Epithelial cell of proximal tubule (primary cell): Measurements from ENCODE around the gene SCYL2. TPM values are rescaled to one million over a fixed set of nuclear protein-coding genes. Genes with fewer than 3 reads are reported as not detected.

ENCODE experiments used
- DNase-seq: peaks from one replicate; pipeline ENCODE4 v3.0.0-alpha.2; 2011; ENCODE audit warnings: low read depth
- H3K4me3 ChIP-seq: 2 replicates; pipeline ENCODE4 v1.5.1; 2011; ENCODE audit warnings: low read depth, mild to moderate bottlenecking, low read length
- CTCF ChIP-seq: conservative IDR thresholded peaks from 2 replicates; pipeline ENCODE4 v1.5.1; 2012; ENCODE audit warnings: low read depth, mild to moderate bottlenecking, low read length
- total RNA-seq: library from RNA; depleted of rRNA; stranded (reverse); fragments of >200 nt; gene quantifications from 2 replicates; pipeline ENCODE4 v1.2.3, GENCODE V29; 2015

Gene SCYL2
- total RNA-seq, 1 donor from 2014 or later, result 24.6 TPM

DNA sequence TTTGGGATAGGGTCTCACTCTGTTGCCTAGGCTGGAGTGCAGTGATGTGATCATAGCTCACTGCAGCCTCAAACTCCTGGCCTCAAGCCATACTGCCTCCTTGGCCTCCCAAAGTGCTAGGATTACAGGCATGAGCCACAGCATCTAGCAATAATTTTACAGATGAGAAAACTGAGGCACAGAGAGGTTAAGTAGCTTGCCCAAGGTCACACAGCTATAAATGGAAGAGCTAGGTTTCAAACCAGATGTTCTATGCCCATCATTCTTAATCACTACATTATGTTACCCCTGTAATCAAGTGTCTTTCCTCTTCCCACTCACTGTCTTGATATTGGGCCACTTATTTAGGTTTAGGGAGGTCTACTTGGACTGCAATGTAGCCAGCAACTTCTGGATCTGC is 93.5 kb downstream of the SCYL2 start:
- DNase-seq, result no peak
- no peak overlapping the region for H3K4me3 ChIP-seq
- TF ChIP-seq CTCF, result no peak

DNA sequence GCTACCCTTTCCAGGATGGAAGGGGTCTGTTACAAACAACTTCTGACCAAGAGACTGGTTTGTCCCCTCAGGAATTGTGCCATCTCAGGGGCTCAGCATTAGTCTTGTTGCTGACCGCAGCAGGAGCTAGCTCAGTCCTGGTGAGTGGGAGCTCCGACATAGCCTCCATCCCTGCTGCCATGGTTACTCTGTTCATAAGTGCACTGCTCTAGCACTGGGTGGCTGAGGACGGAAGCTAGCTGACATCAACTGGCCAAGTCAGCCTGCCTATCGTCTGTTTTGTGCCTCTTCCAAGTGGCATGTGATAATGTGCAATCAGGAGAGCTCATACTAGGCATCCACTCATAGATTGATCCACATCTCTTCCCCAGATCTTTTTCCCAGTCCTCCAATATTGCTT is 97.3 kb downstream of the SCYL2 start:
- H3K4me3 ChIP-seq, result no peak overlapping the region
- TF ChIP-seq CTCF, result no peak
- DNase-seq, result no peak

- DNase-seq, result no peak
- no peak for TF ChIP-seq CTCF
Observed at GRCh38 chr12:100365411-100365810, 98.4 kb downstream of the SCYL2 start.

DNA sequence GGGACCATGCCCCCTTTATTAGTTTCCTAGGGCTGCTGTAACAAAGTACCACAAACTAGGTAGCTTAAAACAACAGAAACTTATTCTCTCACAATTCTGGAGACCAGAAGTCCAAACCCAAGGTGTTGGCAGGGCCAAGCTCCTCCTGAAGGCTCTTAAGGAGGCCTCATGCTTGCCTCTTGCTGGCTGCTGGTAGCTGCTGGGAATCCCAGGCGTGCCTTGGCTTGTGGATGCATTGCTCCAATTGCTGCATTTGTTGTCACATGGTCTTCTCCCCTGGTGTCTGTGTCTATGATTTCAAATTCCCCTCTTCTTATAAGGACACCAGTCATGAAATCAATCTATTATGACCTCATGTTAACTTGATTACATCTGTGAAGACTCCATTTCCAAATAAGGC is 101.1 kb downstream of the SCYL2 start:
- no peak for DNase-seq

More at GRCh38 chr12:100365411-100365810, 98.4 kb downstream of the SCYL2 start:
- no peak overlapping the region for H3K4me3 ChIP-seq

GRCh38 chr12:100371146-100371545 is 104.2 kb downstream of the SCYL2 start:
- TF ChIP-seq CTCF, result no peak
- H3K4me3 ChIP-seq, result no peak overlapping the region
- no peak for DNase-seq

More for the DNA sequence above, 101.1 kb downstream of the SCYL2 start:
- no peak overlapping the region for H3K4me3 ChIP-seq
- no peak for TF ChIP-seq CTCF

DNA sequence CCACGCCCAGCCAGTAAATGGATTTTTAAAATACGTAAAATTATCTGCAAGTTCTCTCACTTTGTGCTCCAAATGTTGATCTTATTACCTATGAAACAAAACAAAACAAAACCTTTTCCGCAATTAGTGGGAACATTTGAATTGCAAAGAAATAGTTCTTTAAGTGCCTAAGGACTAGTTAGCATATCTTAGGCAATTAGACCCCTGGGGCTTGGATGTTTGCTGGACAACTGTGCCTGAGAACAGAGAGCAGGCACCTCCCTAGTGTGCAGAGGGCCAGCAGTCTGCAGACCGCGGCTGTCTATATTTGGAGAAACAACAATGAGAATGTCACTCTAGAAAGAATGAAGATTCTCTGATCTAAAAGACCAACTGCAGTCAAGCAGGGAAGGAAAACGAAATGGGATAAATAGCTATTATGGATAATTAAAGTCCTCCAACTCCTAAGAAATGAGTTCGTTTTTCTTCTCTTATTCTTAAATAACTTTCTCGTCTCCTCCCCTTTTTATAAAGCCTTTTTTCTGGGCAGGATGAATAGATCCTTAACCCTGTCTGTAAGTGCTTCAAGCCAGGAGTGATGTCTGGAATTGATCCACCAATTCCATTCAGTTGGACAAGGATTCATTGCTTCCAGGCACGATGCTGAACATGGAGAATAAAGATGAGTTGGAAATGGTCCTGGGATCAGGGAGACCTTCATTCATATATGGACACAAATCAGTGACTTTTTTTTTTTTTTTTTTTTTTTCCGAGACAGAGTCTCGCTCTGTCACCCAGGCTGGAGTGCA is 106.1 kb downstream of the SCYL2 start:
- no peak overlapping the region for H3K4me3 ChIP-seq
- TF ChIP-seq CTCF, result no peak
- no peak for DNase-seq
